ENCODE results near the gene KNG1.

DNA sequence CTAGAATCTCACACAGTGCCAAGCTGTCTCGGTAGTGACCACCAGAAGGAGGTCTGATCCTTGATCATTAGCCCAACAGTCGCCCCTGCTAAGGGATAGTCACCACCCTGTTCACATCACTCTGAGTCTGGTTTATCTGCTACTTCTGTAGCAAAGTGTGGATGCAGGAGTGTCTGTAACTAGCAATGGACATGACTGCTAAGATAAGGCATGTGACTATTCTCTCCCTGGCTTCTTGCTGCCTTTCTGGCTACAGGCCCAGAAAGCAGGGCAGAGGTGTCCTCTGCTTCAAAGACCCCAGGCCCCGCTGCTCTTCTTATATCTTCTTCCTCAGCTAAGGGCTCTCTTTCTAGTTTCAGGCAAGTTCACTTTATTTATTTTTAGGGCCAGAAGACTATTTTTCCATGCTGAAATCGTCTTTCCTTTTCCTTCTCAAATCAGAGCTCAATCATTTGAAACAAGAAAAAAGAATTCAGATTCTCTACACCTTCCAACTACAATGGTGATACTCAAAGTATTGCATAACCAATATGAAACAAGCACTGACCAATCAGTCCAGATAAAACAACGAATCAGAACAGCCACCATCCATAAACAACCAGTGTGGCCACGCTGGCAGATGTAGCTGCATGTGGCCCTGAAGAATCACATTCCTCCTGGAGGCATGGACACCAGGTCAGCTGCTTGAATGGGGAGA lies 8.0 kb upstream of the KNG1 start:
- TF ChIP-seq, protein P1, sequence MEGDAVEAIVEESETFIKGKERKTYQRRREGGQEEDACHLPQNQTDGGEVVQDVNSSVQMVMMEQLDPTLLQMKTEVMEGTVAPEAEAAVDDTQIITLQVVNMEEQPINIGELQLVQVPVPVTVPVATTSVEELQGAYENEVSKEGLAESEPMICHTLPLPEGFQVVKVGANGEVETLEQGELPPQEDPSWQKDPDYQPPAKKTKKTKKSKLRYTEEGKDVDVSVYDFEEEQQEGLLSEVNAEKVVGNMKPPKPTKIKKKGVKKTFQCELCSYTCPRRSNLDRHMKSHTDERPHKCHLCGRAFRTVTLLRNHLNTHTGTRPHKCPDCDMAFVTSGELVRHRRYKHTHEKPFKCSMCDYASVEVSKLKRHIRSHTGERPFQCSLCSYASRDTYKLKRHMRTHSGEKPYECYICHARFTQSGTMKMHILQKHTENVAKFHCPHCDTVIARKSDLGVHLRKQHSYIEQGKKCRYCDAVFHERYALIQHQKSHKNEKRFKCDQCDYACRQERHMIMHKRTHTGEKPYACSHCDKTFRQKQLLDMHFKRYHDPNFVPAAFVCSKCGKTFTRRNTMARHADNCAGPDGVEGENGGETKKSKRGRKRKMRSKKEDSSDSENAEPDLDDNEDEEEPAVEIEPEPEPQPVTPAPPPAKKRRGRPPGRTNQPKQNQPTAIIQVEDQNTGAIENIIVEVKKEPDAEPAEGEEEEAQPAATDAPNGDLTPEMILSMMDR (IDR thresholded peaks at IDR 0.05), result no peak
- TF ChIP-seq POLR2A (IDR thresholded peaks at IDR 0.05) (no peak), EP300 (IDR thresholded peaks at IDR 0.05) (no peak)

Data from ovary (tissue), 3 donors.